ENCODE measurements around the gene SLC35B4.

SLC35B4 gene

DNA sequence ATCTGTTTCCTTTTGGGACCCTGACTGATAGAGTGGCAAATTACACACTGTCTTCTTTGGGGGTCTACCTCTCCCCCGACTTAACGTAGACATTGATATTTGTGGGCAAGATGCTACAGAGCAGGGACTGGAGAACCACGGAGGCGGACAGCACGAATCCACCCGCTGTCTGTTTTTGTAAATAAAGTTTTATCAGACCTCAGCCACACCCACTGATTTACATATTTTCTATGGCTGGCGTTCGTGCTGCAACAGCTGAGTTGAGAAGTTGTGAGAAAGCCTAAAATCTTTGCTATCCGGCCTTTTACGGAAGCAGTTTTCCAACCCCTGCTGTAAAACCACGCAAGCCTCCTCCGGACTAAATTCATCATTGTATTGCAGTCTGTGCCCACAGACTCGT is 17.2 kb upstream of the SLC35B4 start:
- Histone ChIP-seq H3K27ac (ENCODE audit: low read depth, low read length) (no peak overlapping the region), H3K27me3 (ENCODE audit: control insufficient read depth in 5 of 5, insufficient read depth in 4 of 5, low read length in 5 of 5) (peaks cover 0 to 17% (median 3%) of the 10 kb centered on the region in 5 donors), H3K36me3 (ENCODE audit: control insufficient read depth in 5 of 5, insufficient read depth in 5 of 5, low read length in 5 of 5) (no peaks in the 10 kb centered on the region)

DNA sequence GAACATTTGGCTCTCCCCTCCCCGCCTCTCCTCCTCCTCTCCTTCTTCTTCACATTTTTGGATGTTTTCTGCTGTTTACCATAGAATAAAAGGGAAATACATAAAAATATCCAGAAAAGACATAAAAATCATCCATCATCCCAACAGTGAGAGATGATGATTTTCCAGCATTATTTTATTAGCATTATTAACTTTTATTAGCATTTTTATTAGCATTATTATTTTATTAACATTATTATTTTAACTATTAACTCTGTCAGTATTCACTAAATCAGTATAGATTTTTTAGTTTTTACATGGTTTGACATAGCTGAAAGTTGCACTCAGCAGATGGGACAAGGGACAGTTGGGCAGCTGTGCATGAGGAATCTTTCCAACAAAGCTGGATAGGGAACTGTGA is 16.2 kb upstream of the SLC35B4 start:
- H3K4me1 ChIP-seq (ENCODE audit: control insufficient read depth in 5 of 5, insufficient read depth in 5 of 5, low read length in 5 of 5) = no peaks in the 10 kb centered on the region
- peaks cover 0 to 17% (median 3%) of the 10 kb centered on the region in 5 donors for H3K27me3 ChIP-seq (ENCODE audit: control insufficient read depth in 5 of 5, insufficient read depth in 4 of 5, low read length in 5 of 5)
- no peaks in the 10 kb centered on the region for H3K9me3 ChIP-seq (ENCODE audit: control insufficient read depth in 5 of 5, low read length in 5 of 5)
- H3K36me3 ChIP-seq (ENCODE audit: control insufficient read depth in 5 of 5, insufficient read depth in 5 of 5, low read length in 5 of 5) = no peaks in the 10 kb centered on the region
- H3K9ac ChIP-seq (ENCODE audit: low read length in 5 of 5) = no peak overlapping the region
- no peak overlapping the region for H3K27ac ChIP-seq (ENCODE audit: low read depth, low read length)
- H3K4me3 ChIP-seq (ENCODE audit: low read depth in 1 of 5, low read length in 5 of 5) = no peak overlapping the region

More for the DNA sequence above, 17.2 kb upstream of the SLC35B4 start:
- Histone ChIP-seq H3K9ac (ENCODE audit: low read length in 5 of 5) (no peak overlapping the region), H3K4me3 (ENCODE audit: low read depth in 1 of 5, low read length in 5 of 5) (no peak overlapping the region), H3K9me3 (ENCODE audit: control insufficient read depth in 5 of 5, low read length in 5 of 5) (peaks cover 0 to 2% (median 0%) of the 10 kb centered on the region in 5 donors), H3K4me1 (ENCODE audit: control insufficient read depth in 5 of 5, insufficient read depth in 5 of 5, low read length in 5 of 5) (no peaks in the 10 kb centered on the region)

DNA sequence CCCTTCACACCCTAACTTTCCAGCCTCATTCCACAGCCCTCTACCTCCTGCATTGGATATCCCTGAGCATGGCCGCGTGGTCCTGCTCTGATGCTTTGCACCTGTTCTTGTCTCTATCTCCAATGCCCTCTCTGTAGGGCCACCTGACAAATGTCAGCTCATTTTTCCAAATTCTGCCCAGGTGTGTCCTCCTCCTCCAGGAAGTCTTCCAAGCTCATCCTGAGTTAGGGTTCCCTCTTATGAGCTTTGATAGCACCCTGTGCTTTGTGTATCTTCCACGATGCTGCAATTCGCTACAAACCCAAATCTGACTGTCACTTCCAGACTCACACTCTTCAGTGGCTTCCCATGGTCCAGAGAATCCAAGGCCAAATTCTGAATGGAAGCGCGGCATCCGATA is 14.7 kb upstream of the SLC35B4 start:
- no peaks in the 10 kb centered on the region for H3K9me3 ChIP-seq (ENCODE audit: control insufficient read depth in 5 of 5, low read length in 5 of 5)
- no peak overlapping the region for H3K9ac ChIP-seq (ENCODE audit: low read length in 5 of 5)
- no peaks in the 10 kb centered on the region for H3K4me1 ChIP-seq (ENCODE audit: control insufficient read depth in 5 of 5, insufficient read depth in 5 of 5, low read length in 5 of 5)
- H3K4me3 ChIP-seq (ENCODE audit: low read depth in 1 of 5, low read length in 5 of 5) = no peak overlapping the region
- H3K27ac ChIP-seq (ENCODE audit: low read depth, low read length) = no peak overlapping the region
- H3K36me3 ChIP-seq (ENCODE audit: control insufficient read depth in 5 of 5, insufficient read depth in 5 of 5, low read length in 5 of 5) = no peaks in the 10 kb centered on the region
- peaks cover 0 to 17% (median 0%) of the 10 kb centered on the region in 5 donors for H3K27me3 ChIP-seq (ENCODE audit: control insufficient read depth in 5 of 5, insufficient read depth in 4 of 5, low read length in 5 of 5)

DNA sequence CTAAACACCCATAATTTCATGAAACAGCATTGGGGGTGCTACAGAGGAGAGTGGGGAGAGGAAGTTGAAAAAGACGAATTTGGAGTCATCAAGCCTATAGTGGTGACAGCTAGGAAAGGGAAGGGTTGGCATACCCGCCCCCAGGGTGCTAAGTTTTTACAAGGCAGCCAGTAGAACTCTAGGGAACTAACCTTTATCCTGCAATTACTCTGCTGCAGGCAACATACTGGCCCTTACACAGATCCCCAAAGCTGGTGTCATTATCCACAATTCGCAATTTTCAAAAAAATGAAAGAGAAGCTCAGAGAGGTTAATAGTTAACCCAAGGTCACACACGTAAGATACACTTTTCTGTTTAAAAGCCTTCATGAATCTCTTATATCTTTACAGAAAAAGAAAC is 14.2 kb upstream of the SLC35B4 start:
- Histone ChIP-seq H3K36me3 (ENCODE audit: control insufficient read depth in 5 of 5, insufficient read depth in 5 of 5, low read length in 5 of 5) (no peaks in the 10 kb centered on the region), H3K27me3 (ENCODE audit: control insufficient read depth in 5 of 5, insufficient read depth in 4 of 5, low read length in 5 of 5) (peaks cover 0 to 17% (median 0%) of the 10 kb centered on the region in 5 donors), H3K4me3 (ENCODE audit: low read depth in 1 of 5, low read length in 5 of 5) (no peak overlapping the region), H3K4me1 (ENCODE audit: control insufficient read depth in 5 of 5, insufficient read depth in 5 of 5, low read length in 5 of 5) (no peaks in the 10 kb centered on the region), H3K9ac (ENCODE audit: low read length in 5 of 5) (no peak overlapping the region), H3K9me3 (ENCODE audit: control insufficient read depth in 5 of 5, low read length in 5 of 5) (no peaks in the 10 kb centered on the region), H3K27ac (ENCODE audit: low read depth, low read length) (no peak overlapping the region)

DNA sequence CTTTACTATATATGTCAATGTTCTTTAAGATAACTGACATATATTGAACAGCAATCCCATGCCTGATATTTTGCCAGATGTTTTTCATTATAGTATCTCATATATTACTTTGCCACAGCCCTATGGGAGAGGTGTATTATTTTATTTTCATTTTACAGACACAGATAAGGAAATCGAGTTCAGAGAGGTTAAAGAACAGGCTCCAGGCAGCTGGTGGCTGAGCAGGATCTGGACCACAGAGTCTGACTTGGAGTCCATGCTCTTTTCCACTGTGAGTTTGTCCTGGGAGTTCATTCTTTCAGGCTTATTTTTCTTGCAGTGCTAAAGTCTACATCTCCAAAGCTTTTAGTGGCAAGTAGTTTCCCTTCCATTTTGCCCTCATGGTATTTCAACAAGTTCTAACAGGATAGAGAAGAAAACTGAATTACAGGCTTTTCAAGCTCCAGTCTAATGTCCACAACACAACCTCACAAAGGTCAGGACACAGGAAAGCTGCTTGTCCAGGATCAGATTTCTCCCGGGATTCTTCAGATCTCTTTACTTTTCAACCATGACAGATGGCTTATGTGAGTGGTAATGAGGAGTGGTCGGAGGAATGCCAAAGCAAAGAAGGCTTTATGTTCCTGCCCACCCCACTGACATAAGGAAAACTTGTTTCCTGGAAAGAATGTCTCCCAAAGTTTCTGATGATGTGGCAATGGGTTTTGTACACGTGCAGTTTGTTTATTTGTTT is 13.1 kb upstream of the SLC35B4 start:
- Histone ChIP-seq H3K4me3 (ENCODE audit: low read depth in 1 of 5, low read length in 5 of 5) (no peak overlapping the region), H3K9me3 (ENCODE audit: control insufficient read depth in 5 of 5, low read length in 5 of 5) (no peaks in the 10 kb centered on the region), H3K27ac (ENCODE audit: low read depth, low read length) (no peak overlapping the region), H3K4me1 (ENCODE audit: control insufficient read depth in 5 of 5, insufficient read depth in 5 of 5, low read length in 5 of 5) (no peaks in the 10 kb centered on the region), H3K27me3 (ENCODE audit: control insufficient read depth in 5 of 5, insufficient read depth in 4 of 5, low read length in 5 of 5) (peaks cover 0 to 21% (median 0%) of the 10 kb centered on the region in 5 donors), H3K9ac (ENCODE audit: low read length in 5 of 5) (no peak overlapping the region), H3K36me3 (ENCODE audit: control insufficient read depth in 5 of 5, insufficient read depth in 5 of 5, low read length in 5 of 5) (no peaks in the 10 kb centered on the region)

DNA sequence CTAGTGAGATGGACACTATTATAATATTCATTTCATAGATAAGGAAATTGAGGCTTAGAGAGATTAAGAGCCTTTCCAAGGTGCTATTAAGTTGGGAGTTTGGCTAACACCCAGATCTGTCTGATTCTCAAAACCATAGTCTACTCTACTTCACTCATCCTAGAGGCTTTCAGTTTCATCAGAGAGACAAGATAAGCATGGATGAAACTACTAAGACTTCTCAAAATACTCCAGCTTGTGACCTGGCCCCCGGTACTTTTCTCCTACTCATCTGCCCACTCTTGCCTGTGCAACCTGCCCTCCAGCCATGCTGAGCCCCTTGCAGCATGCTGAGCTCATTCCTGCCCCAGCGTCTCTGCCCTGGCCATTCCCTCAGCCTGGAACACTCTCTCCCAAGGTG is 12.2 kb upstream of the SLC35B4 start:
- Histone ChIP-seq H3K9ac (ENCODE audit: low read length in 5 of 5) (no peak overlapping the region), H3K36me3 (ENCODE audit: control insufficient read depth in 5 of 5, insufficient read depth in 5 of 5, low read length in 5 of 5) (no peaks in the 10 kb centered on the region), H3K4me3 (ENCODE audit: low read depth in 1 of 5, low read length in 5 of 5) (no peak overlapping the region), H3K27me3 (ENCODE audit: control insufficient read depth in 5 of 5, insufficient read depth in 4 of 5, low read length in 5 of 5) (peaks cover 0 to 21% (median 0%) of the 10 kb centered on the region in 5 donors), H3K4me1 (ENCODE audit: control insufficient read depth in 5 of 5, insufficient read depth in 5 of 5, low read length in 5 of 5) (no peaks in the 10 kb centered on the region), H3K9me3 (ENCODE audit: control insufficient read depth in 5 of 5, low read length in 5 of 5) (no peaks in the 10 kb centered on the region), H3K27ac (ENCODE audit: low read depth, low read length) (no peak overlapping the region)

DNA sequence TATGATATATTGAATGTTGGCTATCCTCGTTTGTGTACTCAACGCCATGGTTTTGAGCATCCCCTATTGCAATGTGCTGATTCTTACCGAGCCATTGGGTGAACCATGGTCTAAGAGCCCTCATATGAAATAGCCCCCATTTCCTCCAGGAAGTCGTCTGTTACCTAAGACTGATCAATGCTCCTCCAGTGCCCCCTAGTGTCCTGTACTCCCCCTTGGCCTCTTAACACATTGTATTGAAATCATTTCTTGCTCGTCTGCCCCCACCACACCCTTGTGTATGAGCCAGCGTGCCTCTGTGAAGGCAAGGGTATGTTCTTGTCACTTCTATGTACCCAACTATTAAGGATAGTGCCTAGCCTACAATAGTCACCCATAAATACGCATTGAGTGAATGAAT is 11.2 kb upstream of the SLC35B4 start:
- Histone ChIP-seq H3K9me3 (ENCODE audit: control insufficient read depth in 5 of 5, low read length in 5 of 5) (no peaks in the 10 kb centered on the region), H3K27me3 (ENCODE audit: control insufficient read depth in 5 of 5, insufficient read depth in 4 of 5, low read length in 5 of 5) (peaks cover 0 to 21% (median 0%) of the 10 kb centered on the region in 5 donors), H3K36me3 (ENCODE audit: control insufficient read depth in 5 of 5, insufficient read depth in 5 of 5, low read length in 5 of 5) (no peaks in the 10 kb centered on the region), H3K4me3 (ENCODE audit: low read depth in 1 of 5, low read length in 5 of 5) (no peak overlapping the region), H3K4me1 (ENCODE audit: control insufficient read depth in 5 of 5, insufficient read depth in 5 of 5, low read length in 5 of 5) (no peaks in the 10 kb centered on the region), H3K27ac (ENCODE audit: low read depth, low read length) (no peak overlapping the region), H3K9ac (ENCODE audit: low read length in 5 of 5) (no peak overlapping the region)

DNA sequence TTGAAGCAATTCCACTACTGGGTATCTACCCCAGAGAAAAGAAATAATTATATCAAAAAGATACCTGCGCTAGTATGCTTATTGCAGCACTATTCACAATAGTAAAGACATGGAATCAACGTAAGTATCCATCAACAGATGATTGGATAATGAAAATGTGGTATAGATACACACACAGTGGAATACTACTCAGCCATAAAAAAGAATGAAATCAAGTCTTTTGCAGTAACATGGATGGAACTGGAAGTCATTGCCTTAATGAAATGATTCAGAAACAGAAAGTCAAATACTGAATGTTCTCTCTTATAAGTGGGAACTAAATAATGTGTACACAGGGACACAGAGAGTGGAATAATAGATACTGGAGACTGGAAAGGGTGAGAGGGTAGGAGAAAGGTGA is 7.4 kb upstream of the SLC35B4 start:
- peaks cover 0 to 8% (median 0%) of the 10 kb centered on the region in 5 donors for H3K27me3 ChIP-seq (ENCODE audit: control insufficient read depth in 5 of 5, insufficient read depth in 4 of 5, low read length in 5 of 5)
- H3K4me1 ChIP-seq (ENCODE audit: control insufficient read depth in 5 of 5, insufficient read depth in 5 of 5, low read length in 5 of 5) = no peaks in the 10 kb centered on the region
- H3K36me3 ChIP-seq (ENCODE audit: control insufficient read depth in 5 of 5, insufficient read depth in 5 of 5, low read length in 5 of 5) = no peaks in the 10 kb centered on the region
- no peaks in the 10 kb centered on the region for H3K9me3 ChIP-seq (ENCODE audit: control insufficient read depth in 5 of 5, low read length in 5 of 5)
- no peak overlapping the region for H3K27ac ChIP-seq (ENCODE audit: low read depth, low read length)
- H3K9ac ChIP-seq (ENCODE audit: low read length in 5 of 5) = no peak overlapping the region
- no peak overlapping the region for H3K4me3 ChIP-seq (ENCODE audit: low read depth in 1 of 5, low read length in 5 of 5)

DNA sequence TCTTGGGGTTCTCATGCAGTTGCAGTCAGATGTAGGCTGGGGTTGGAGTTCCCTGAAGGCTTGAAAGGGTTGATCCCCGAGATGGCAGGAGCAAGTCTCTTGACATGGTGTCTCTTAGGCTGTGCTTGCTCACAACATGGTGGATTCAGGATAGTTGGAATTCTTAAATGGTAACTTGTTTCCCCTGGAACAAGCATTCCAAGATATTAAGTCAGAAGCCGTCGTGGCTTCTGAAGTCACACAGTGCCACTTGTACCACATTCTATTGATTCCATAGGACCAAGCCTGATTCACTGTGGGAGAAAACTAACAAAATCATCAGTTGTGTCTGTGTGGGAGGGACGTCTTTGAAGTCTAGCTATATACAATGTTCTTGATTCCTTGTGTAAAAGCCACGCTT is 3.5 kb upstream of the SLC35B4 start:
- H3K9ac ChIP-seq (ENCODE audit: low read length in 5 of 5) = no peak overlapping the region
- peaks cover 0 to 4% (median 0%) of the 10 kb centered on the region in 5 donors for H3K27me3 ChIP-seq (ENCODE audit: control insufficient read depth in 5 of 5, insufficient read depth in 4 of 5, low read length in 5 of 5)
- no peak overlapping the region for H3K4me3 ChIP-seq (ENCODE audit: low read depth in 1 of 5, low read length in 5 of 5)
- H3K4me1 ChIP-seq (ENCODE audit: control insufficient read depth in 5 of 5, insufficient read depth in 5 of 5, low read length in 5 of 5) = peaks cover 4 to 16% (median 15%) of the 10 kb centered on the region in 5 donors
- H3K36me3 ChIP-seq (ENCODE audit: control insufficient read depth in 5 of 5, insufficient read depth in 5 of 5, low read length in 5 of 5) = no peaks in the 10 kb centered on the region
- no peak overlapping the region for H3K27ac ChIP-seq (ENCODE audit: low read depth, low read length)
- H3K9me3 ChIP-seq (ENCODE audit: control insufficient read depth in 5 of 5, low read length in 5 of 5) = no peaks in the 10 kb centered on the region

DNA sequence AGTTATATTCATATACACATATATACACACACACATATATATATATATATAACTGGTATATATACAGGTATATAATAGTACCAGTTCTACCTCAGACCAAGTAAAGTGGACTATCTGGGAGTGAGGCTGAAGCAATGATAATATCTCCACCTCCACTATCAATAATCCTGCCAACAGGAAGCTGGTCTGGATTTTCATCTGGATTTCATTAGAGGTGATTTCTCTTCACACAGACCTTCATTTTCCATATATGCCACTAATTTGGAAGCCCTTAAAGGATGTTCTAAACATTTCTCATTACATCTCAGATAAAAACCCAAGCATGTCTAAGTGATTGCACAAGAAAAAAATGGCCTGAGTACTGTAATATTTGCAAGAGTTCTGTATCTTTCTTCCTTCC is 1.7 kb upstream of the SLC35B4 start:
- H3K4me3 ChIP-seq (ENCODE audit: low read depth in 1 of 5, low read length in 5 of 5) = no peak overlapping the region
- H3K27me3 ChIP-seq (ENCODE audit: control insufficient read depth in 5 of 5, insufficient read depth in 4 of 5, low read length in 5 of 5) = peaks cover 0 to 4% (median 0%) of the 10 kb centered on the region in 5 donors
- H3K27ac ChIP-seq (ENCODE audit: low read depth, low read length) = no peak overlapping the region
- peaks cover 4 to 16% (median 15%) of the 10 kb centered on the region in 5 donors for H3K4me1 ChIP-seq (ENCODE audit: control insufficient read depth in 5 of 5, insufficient read depth in 5 of 5, low read length in 5 of 5)
- no peaks in the 10 kb centered on the region for H3K36me3 ChIP-seq (ENCODE audit: control insufficient read depth in 5 of 5, insufficient read depth in 5 of 5, low read length in 5 of 5)
- no peaks in the 10 kb centered on the region for H3K9me3 ChIP-seq (ENCODE audit: control insufficient read depth in 5 of 5, low read length in 5 of 5)
- H3K9ac ChIP-seq (ENCODE audit: low read length in 5 of 5) = no peak overlapping the region
